HEK293T (cell line): Measurements from ENCODE around the gene KLF2.

ENCODE experiments used
- CTCF ChIA-PET: fragments of 350-600 bp; formaldehyde crosslinking; extraction: SDS; loops from one replicate; lab custom pipeline; 2021; ENCODE audit warnings: antibody characterized with exemption, inconsistent platforms; lab: Yijun Ruan, JAX
- POLR2A ChIA-PET: fragments of 350-600 bp; formaldehyde crosslinking; extraction: SDS; loops from one replicate; lab custom pipeline; 2020; ENCODE audit warnings: antibody characterized with exemption, inconsistent platforms; lab: Yijun Ruan, JAX
- DNase-seq: peaks from one replicate; pipeline ENCODE4 v3.0.0; 2012; ENCODE audit warnings: mixed read lengths; ENCODE audit errors: extremely low spot score
- ARNT ChIP-seq: fragments of 450-650 bp; IDR thresholded peaks from 2 replicates; pipeline ENCODE4 v1.6.1; 2017; ENCODE audit warnings: mild to moderate bottlenecking
- BHLHE40 ChIP-seq: fragments of 450-650 bp; IDR thresholded peaks from 2 replicates; pipeline ENCODE4 v1.6.1; 2016; ENCODE audit warnings: mild to moderate bottlenecking, moderate library complexity, borderline replicate concordance
- CTBP1 ChIP-seq: fragments of 450-650 bp; IDR thresholded peaks from 2 replicates; pipeline ENCODE4 v1.6.1; 2016; ENCODE audit warnings: borderline replicate concordance
- ELF4 ChIP-seq: fragments of 450-650 bp; IDR thresholded peaks from 2 replicates; pipeline ENCODE4 v1.6.1; 2017; ENCODE audit warnings: antibody characterized with exemption
- FOXA1 ChIP-seq: fragments of 450-650 bp; IDR thresholded peaks from 2 replicates; pipeline ENCODE4 v1.6.1; 2016; ENCODE audit warnings: mild to moderate bottlenecking
- FOXK2 ChIP-seq: fragments of 450-650 bp; IDR thresholded peaks from 2 replicates; pipeline ENCODE4 v1.6.1; 2016; ENCODE audit warnings: mild to moderate bottlenecking
- FOXM1 ChIP-seq: fragments of 450-650 bp; IDR thresholded peaks from 2 replicates; pipeline ENCODE4 v1.6.1; 2017; ENCODE audit warnings: mild to moderate bottlenecking, borderline replicate concordance
- HDGF ChIP-seq: fragments of 450-650 bp; IDR thresholded peaks from 2 replicates; pipeline ENCODE4 v1.6.1; 2017; ENCODE audit warnings: antibody characterized with exemption, borderline replicate concordance
- L3MBTL2 ChIP-seq: fragments of 450-650 bp; conservative IDR thresholded peaks from 2 replicates; pipeline ENCODE4 v1.6.1; 2016; ENCODE audit warnings: mild to moderate bottlenecking
- LEF1 ChIP-seq: fragments of 450-650 bp; IDR thresholded peaks from 2 replicates; pipeline ENCODE4 v1.6.1; 2017; ENCODE audit warnings: mild to moderate bottlenecking, borderline replicate concordance
- NFRKB ChIP-seq: fragments of 450-650 bp; IDR thresholded peaks from 2 replicates; pipeline ENCODE4 v1.6.1; 2016; ENCODE audit warnings: mild to moderate bottlenecking, moderate library complexity
- SP1 ChIP-seq: fragments of 450-650 bp; IDR thresholded peaks from 2 replicates; pipeline ENCODE4 v1.6.1; 2017
- SUZ12 ChIP-seq: fragments of 450-650 bp; IDR thresholded peaks from 2 replicates; pipeline ENCODE4 v1.6.1; 2016; ENCODE audit warnings: mild to moderate bottlenecking
- TARDBP ChIP-seq: fragments of 450-650 bp; IDR thresholded peaks from 2 replicates; pipeline ENCODE4 v1.6.1; 2016
- ZNF384 ChIP-seq: fragments of 450-650 bp; IDR thresholded peaks from 2 replicates; pipeline ENCODE4 v1.6.1; 2016
- TF ChIP-seq, protein P1 (sequence below): fragments of 450-650 bp; IDR thresholded peaks from 2 replicates; pipeline ENCODE4 v1.6.1; 2016

The KLF2 gene

DNA sequence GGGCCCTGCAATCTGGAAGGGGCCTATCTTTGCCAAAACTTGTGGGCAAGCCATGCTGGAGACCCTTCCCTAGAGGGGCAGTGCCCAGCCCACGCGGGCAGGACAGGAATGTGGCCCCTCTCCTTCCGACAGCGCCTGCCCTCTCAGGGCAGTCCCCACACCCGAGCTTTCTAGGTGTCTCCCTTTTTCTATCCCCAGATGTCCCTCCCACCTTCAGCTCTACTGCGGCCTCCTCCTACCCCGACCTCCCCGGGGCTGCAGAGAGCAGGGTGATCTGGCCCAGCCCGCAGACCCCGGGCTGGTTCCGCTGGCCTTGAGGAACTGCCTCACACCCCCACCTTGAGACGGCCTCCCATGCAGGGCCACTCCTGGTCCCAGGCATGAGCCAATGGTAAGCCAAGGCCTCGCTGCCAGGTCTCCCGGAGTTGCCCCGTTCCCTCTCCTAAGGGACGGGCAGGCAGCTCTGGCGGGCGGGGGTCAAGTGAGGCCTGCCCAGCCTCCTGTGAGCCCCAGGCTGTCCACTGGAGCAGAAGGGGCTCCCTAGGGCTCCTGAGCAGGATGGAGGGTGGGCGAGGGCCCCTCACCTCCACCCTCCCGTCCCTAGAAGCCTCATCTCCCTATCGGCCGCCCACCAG lies 39.7 kb downstream of the KLF2 start:
- ChIA-PET CTCF (no interaction called here), POLR2A (no interaction called here)
- no peak for TF ChIP-seq FOXK2
- no peak for TF ChIP-seq BHLHE40
- no peak for TF ChIP-seq ELF4
- TF ChIP-seq TARDBP = no peak
- no peak for TF ChIP-seq L3MBTL2
- TF ChIP-seq ARNT = no peak
- TF ChIP-seq ZNF384 = no peak
- TF ChIP-seq, protein P1, sequence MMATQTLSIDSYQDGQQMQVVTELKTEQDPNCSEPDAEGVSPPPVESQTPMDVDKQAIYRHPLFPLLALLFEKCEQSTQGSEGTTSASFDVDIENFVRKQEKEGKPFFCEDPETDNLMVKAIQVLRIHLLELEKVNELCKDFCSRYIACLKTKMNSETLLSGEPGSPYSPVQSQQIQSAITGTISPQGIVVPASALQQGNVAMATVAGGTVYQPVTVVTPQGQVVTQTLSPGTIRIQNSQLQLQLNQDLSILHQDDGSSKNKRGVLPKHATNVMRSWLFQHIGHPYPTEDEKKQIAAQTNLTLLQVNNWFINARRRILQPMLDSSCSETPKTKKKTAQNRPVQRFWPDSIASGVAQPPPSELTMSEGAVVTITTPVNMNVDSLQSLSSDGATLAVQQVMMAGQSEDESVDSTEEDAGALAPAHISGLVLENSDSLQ = no peak
- no peak for TF ChIP-seq SP1
- no peak for TF ChIP-seq HDGF
- TF ChIP-seq FOXM1 = no peak
- no peak for TF ChIP-seq NFRKB
- no peak for TF ChIP-seq FOXA1
- no peak for DNase-seq

DNA sequence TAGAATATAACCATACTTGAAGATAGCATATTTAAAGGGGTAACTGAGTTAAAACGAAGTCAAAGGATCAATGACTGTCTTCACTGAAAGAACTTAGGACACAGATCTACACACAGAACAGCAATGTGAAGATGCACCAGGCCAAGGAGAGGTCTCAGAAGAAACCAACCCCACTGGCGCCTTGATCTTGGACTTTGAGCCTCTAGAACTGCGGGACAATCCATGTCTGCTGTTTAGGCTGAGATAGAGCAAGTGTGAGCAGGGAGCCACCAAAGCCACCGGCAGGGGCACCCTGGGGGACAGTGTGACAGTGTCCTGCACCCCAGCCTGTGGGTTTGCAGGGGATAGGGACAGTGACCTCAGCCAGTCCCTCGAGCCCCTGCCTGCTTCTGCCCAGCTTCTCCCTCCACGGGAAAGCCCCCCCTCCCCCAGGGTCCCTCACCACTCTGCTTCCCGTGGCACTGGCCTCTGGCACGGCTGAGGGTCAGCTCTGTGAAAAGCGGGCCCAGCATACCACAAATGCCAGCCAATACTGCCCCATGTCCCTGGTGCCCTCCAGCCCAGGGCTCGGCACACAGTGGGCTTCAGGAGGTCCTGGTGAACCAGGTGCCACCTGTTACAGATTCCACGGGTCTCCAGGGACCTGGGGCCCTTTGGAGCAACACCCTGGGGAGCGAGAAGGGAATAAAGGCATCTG lies 40.8 kb downstream of the KLF2 start:
- TF ChIP-seq CTBP1 (no peak), BHLHE40 (no peak), ZNF384 (no peak), L3MBTL2 (no peak), FOXM1 (no peak), SUZ12 (no peak), FOXK2 (no peak), NFRKB (no peak), HDGF (no peak), ELF4 (no peak), LEF1 (no peak), TARDBP (no peak)
- TF ChIP-seq, protein P1 = no peak
- CTCF ChIA-PET = no interaction called here
- no peak for DNase-seq
- POLR2A ChIA-PET = no interaction called here

DNA sequence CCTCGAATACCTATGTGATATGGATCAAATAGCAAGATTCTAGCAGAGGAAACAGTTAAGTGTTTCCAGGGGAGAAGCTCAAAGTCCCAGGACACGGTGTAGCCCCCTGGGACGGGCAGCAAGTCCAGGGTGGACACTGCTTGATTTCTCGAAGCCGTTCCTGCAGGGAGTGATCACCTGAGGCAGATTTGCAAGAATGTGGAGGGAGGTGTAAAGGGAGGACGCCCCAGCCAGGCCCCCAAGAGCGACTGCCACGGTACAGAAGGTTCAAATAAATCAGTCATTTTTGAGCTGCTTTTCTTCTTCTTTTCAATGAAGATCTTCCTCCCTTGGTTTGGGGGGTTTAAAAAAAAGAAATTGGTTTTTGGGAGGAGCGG lies 41.4 kb downstream of the KLF2 start:
- ChIA-PET POLR2A (no interaction called here), CTCF (no interaction called here)
- no peak for DNase-seq
- no peak for TF ChIP-seq TARDBP
- no peak for TF ChIP-seq HDGF
- no peak for TF ChIP-seq CTBP1
- no peak for TF ChIP-seq SP1
- no peak for TF ChIP-seq BHLHE40
- TF ChIP-seq ARNT = no peak
- no peak for TF ChIP-seq NFRKB
- TF ChIP-seq, protein P1 = no peak
- TF ChIP-seq FOXA1 = no peak
- TF ChIP-seq ELF4 = no peak

DNA sequence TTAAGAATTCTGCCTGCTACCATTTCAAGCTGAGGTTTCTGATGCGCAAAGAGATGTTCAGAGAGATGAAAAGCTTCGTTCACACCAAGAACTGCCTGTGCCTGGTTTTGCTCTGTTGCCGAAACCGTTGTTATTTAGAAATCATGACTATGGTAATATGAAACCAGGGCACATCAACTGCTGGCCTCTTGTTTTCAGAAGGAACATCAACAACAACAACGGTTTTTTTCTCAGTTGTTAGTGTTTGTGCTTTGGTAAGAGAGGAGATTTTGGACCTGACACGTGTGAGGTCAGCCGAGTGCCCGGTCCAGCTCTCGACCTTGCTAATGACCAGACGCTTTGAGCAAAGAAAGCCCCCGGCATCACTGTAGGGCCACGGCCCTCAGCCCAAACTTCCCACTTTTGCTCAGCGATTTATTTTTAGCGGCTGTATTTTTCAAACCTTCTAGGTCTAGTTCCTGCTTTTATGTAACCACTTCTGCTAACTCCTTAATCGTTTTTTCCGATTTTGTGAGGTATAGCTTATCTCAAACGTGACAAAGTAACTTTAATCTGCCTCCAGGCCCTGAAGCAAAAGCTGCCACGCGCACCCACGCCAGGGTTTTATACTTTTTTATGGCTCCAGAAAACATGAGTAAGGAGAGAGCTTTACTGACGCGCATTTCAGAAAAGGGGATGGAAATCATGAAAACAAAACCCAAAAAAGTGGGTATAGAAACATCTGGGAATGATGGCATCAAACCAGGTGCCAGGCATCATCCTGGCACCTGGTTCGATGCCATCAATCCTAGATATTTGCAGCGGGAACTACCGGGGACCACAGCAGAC lies 42.0 kb downstream of the KLF2 start:
- TF ChIP-seq ELF4 (no peak), ARNT (no peak), FOXA1 (no peak), HDGF (no peak), TARDBP (no peak), CTBP1 (no peak), ZNF384 (no peak), L3MBTL2 (no peak), LEF1 (no peak), BHLHE40 (no peak), FOXK2 (no peak), FOXM1 (no peak), NFRKB (no peak), SP1 (no peak)
- POLR2A ChIA-PET = no interaction called here
- CTCF ChIA-PET = interaction anchor here (0.7 kb wide), 1 partner anchor 104 kb away, joined by 6 read pairs; no protein-coding TSS in a partner anchor
- DNase-seq = no peak

DNA sequence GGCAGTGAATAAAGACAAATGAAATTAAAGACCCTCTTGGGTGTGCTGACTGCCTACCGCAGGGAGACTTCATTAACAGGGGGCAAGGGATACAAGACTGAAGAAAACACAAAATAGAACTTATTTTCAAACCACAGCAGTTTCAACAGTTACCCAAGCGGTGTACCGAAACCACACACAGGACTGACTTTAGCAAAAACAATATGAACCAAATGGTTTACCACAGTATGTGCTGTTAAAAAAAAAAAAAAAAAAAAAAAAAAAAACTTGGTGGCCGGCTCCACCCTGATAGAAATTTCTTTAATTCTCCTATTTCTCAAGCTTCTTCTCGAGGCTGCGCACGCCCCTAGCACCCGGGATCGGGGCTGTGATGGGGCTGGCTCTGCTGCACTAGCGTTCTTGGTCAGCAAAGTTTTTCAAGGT lies 42.6 kb downstream of the KLF2 start:
- no peak for DNase-seq
- ChIA-PET CTCF (interaction anchor here (0.6 to 0.7 kb wide), 2 partner anchors 24 to 104 kb away, joined by 3 to 6 read pairs; no protein-coding TSS in a partner anchor), POLR2A (no interaction called here)
- TF ChIP-seq FOXA1 (no peak), LEF1 (no peak), L3MBTL2 (no peak), ARNT (no peak), HDGF (no peak), SUZ12 (no peak), TARDBP (no peak), SP1 (no peak), ELF4 (no peak), FOXK2 (no peak), BHLHE40 (no peak), NFRKB (no peak), CTBP1 (no peak), ZNF384 (no peak), FOXM1 (no peak)
- TF ChIP-seq, protein P1 = no peak
